HepG2 (cell line): ENCODE measurements around the gene SEMA3G. TPM values are rescaled to one million over a fixed set of nuclear protein-coding genes. Genes with fewer than 3 reads are reported as not detected.

Source experiments
- AHDC1 ChIP-seq: sonication (generic); formaldehyde crosslinking; IDR thresholded peaks from 2 replicates; pipeline ENCODE4 v1.5.1; 2020; ENCODE audit warnings: mild to moderate bottlenecking, missing genetic modification reagents, borderline replicate concordance
- ARNT ChIP-seq: fragments of 450-650 bp; IDR thresholded peaks from 2 replicates; pipeline ENCODE4 v1.6.1; 2017
- GRHL1 ChIP-seq: sonication (generic); formaldehyde crosslinking; conservative IDR thresholded peaks from 2 replicates; pipeline ENCODE4 v1.8.0; 2022; ENCODE audit warnings: missing genetic modification reagents
- HOXA5 ChIP-seq: sonication (generic); formaldehyde crosslinking; IDR thresholded peaks from 2 replicates; pipeline ENCODE4 v1.4.0; 2020; ENCODE audit warnings: missing genetic modification reagents
- ISL2 ChIP-seq: sonication (generic); formaldehyde crosslinking; IDR thresholded peaks from 2 replicates; pipeline ENCODE4 v1.5.0; 2020; ENCODE audit warnings: missing genetic modification reagents
- NCOR1 ChIP-seq: fragments of 200-600 bp; sonication (generic); IDR thresholded peaks from 2 replicates; pipeline ENCODE4 v1.7.0; 2017; ENCODE audit warnings: antibody characterized with exemption, low read length, borderline replicate concordance
- SNAPC5 ChIP-seq: sonication (generic); formaldehyde crosslinking; IDR thresholded peaks from 2 replicates; pipeline ENCODE4 v1.8.1; 2023; ENCODE audit warnings: mild to moderate bottlenecking, missing genetic modification reagents, borderline replicate concordance
- TBX2 ChIP-seq: sonication (generic); formaldehyde crosslinking; IDR thresholded peaks from 2 replicates; pipeline ENCODE4 v1.5.0; 2020; ENCODE audit warnings: missing genetic modification reagents, mild to moderate bottlenecking, borderline replicate concordance
- U2AF2 ChIP-seq: fragments of 200-400 bp; formaldehyde crosslinking; IDR thresholded peaks from 2 replicates; pipeline ENCODE4 v1.6.1; 2017; ENCODE audit warnings: low read depth, mild to moderate bottlenecking, low read length
- ZBTB8A ChIP-seq: sonication (generic); formaldehyde crosslinking; IDR thresholded peaks from 2 replicates; pipeline ENCODE4 v1.4.0; 2020; ENCODE audit warnings: mild to moderate bottlenecking, low read depth, missing genetic modification reagents, borderline replicate concordance
- ZC3H13 ChIP-seq: sonication (generic); formaldehyde crosslinking; IDR thresholded peaks from 2 replicates; pipeline ENCODE4 v1.8.1; 2023; ENCODE audit warnings: mild to moderate bottlenecking, missing genetic modification reagents, moderate library complexity
- ZKSCAN5 ChIP-seq: sonication (generic); formaldehyde crosslinking; IDR thresholded peaks from 2 replicates; pipeline ENCODE4 v1.5.1; 2020; ENCODE audit warnings: mild to moderate bottlenecking, missing genetic modification reagents
- ZNF337 ChIP-seq: sonication (generic); formaldehyde crosslinking; IDR thresholded peaks from 2 replicates; pipeline ENCODE4 v1.5.1; 2020; ENCODE audit warnings: missing genetic modification reagents, low read depth, mild to moderate bottlenecking, borderline replicate concordance
- ZNF350 ChIP-seq: sonication (generic); formaldehyde crosslinking; IDR thresholded peaks from 2 replicates; pipeline ENCODE4 v1.4.0; 2020; ENCODE audit warnings: mild to moderate bottlenecking, low read depth, missing genetic modification reagents, borderline replicate concordance
- ZNF790 ChIP-seq: sonication (generic); formaldehyde crosslinking; IDR thresholded peaks from 2 replicates; pipeline ENCODE4 v1.8.0; 2022; ENCODE audit warnings: missing genetic modification reagents, mild to moderate bottlenecking, borderline replicate concordance
- ZSCAN9 ChIP-seq: IDR thresholded peaks from 2 replicates; pipeline ENCODE4 v1.6.1; 2016; ENCODE audit warnings: borderline replicate concordance
- polyA plus RNA-seq, 8 experiments: library from polyadenylated mRNA; depleted of rRNA in 3 of 8; stranded (reverse) in 7 of 8; unstranded in 1 of 8; fragments of >200 nt; fragmentation: Illumina TruSeq in 4 of 8; extraction: Trizol in 4 of 8; gene quantifications; 2 replicates each; pipeline versions ENCODE4 v1.2.1 to v1.2.3, GENCODE V29; 2011 to 2016; ENCODE audit warnings: low read depth in 4 of 8, missing spikeins in 1 of 8, mixed read lengths in 1 of 8; ENCODE audit not compliant: insufficient read depth in 1 of 8
- total RNA-seq, 5 experiments: library from RNA; depleted of rRNA; stranded (reverse); fragments of >200 nt; fragmentation: Illumina TruSeq; extraction: Trizol; gene quantifications; 2 replicates each; pipeline ENCODE4 v1.2.3, GENCODE V29; 2016; ENCODE audit warnings: low read depth in 1 of 5

The SEMA3G gene
- total and polyA plus RNA-seq, 2 of the 13 experiments (the other 11 are each of a cell fraction or from before 2014, with no cell fraction given): 6.1 to 8.3 TPM

- TF ChIP-seq ISL2 (no peak), ZKSCAN5 (CRISPR knock-in tag) (no peak), AHDC1 (CRISPR knock-in tag) (no peak), ZC3H13 (no peak), ZSCAN9 (CRISPR knock-in tag) (no peak), GRHL1 (CRISPR knock-in tag) (no peak), ARNT (no peak), TBX2 (peak; percentile 1; the same call in 1 of the 2 replicates), U2AF2 (no peak), ZNF350 (CRISPR knock-in tag) (no peak; the same call in 1 of the 2 replicates), ZNF337 (peak; percentile 36; the same call in 1 of the 2 replicates), ZNF790 (no peak), ZBTB8A (CRISPR knock-in tag) (no peak), HOXA5 (CRISPR knock-in tag) (no peak), NCOR1 (no peak), SNAPC5 (CRISPR knock-in tag) (no peak)
Observed at GRCh38 chr3:52446631-52447511, 2.0 kb upstream of the SEMA3G start (continued).
